GM21423 (cell line): ENCODE results near the gene STIMATE.

Experiments used
- ATAC-seq: cut with Tn5 transposase; IDR thresholded peaks from one replicate; pipeline ENCODE4 v1.9.1; 2021; ENCODE audit warnings: mild to moderate bottlenecking, moderate library complexity; ENCODE audit not compliant: unreplicated experiment

Gene STIMATE

DNA sequence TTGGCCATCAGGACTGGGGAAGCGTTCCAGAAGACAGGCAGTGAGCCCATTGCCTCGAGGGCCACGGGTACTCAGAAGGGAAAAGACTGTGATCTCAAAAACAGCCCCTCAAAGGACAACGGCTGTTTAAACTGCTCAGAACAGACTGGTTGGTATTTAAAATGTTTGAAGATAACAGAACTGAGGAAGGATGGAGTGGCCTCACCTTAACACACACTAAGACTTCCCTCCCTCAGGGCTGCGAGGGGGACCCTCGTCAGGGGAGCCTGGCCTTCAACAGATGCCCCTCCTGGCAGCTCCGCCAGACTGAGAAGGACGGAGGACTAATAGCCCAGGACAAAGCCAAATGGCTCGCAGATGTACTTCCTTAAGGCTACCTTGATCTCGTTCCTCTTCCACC is 2.6 kb downstream of the STIMATE start:
- no peak for ATAC-seq

DNA sequence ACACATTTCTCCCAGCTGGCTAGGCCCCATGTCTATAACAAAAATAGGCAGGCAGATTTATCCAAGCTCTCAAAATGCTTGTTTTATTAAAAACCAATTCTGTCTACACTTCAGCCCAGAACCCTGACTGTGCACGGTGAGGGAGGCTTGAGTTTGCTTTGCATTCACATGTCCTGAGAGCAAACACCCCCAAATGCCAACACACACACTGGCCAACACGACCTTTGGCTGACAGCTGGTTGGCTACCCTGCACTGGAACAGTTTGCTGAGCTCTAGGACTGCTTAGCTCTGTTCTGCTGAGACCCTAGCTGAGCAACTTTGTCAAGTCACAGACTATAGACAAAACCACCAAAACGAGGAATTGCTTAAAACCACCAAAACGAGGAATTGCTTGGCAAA is 3.6 kb downstream of the STIMATE start:
- no peak for ATAC-seq

DNA sequence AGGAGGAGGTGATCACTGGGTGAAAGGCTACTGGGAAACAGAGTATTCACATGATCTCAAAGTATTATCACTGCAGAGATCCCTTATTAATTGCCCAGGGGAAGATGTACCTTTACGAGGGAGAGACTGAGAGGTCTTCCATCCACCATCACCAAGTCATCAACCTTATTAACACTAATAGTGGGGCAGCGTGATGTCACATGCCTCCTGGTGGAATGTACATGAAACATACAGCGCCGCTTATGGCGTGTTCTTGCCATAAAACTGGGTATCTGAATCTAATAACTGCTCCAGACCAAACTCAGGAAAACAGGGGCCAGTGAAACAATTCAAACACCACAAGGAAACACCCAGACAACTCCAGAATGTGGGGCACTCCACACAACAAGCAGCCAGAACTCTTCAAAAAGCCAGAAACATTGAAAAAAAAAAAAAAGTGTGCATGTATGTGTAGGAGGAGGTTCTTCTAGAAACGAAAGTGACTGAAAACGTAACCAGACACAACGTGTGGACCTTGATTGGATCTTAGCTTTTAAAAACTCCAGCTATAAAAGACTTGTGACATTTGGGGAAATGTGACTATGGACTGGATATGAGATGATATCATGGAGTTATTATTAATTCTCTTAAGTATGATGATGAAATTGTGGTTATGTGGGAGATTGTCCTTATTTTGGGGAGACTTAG is 4.6 kb downstream of the STIMATE start:
- no peak for ATAC-seq

DNA sequence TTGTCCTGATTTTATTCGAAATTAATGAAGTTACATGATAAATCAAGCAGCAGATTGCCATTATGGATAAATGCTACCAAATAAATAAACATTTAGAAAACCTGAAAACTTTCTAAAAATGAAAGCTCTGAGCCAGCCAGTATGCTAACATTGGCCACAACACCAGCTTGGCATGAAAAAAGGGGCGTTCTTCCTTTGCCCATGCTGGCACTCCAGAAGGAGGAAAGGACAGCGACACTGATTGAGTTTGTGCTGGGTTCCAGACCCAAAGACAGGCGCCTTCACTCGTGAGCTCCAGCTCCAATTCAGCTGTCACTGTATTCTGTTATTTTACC is 5.1 kb downstream of the STIMATE start:
- ATAC-seq, result no peak

DNA sequence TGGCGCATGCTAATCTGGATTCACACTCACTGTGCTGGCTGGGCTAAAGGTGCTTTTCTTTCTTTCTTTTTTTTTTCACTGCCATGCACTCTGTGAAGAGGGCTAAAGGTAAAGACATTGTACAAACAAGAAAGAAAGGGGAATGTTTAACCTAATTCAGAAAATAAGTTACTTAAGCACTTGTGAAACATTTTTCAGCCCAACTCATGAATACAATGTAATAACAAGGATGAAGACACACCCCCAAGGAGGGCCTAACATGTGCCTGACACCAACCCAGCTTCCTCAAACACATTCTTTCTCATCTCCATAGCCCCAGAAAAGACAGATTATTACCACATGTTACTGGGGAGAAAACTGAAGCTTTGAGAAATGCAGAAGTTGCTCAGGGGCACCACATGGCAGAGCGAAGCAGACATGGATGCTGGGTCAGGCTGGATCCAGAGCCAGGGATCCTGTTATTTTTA is 5.7 kb downstream of the STIMATE start:
- ATAC-seq, result no peak

DNA sequence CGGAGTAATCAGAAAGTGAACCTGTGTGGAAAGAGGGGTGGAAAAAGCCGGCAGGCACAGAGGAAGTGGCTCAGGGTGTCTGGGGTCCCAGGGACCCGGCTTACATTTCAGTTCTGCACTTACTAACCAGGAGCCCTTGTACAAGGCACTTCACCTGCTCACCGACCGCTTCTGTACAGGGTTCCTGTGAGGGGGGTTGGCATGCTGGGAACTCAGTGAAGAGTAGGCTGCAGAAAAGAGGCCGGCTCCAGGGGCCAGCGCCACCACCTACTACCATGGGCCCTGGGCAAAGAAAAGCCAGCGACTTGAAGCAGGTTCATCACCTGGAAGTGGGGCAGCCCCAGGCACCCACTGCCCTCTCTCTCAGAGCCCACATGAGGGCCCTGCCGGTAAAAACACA is 6.2 kb downstream of the STIMATE start:
- ATAC-seq, result no peak

DNA sequence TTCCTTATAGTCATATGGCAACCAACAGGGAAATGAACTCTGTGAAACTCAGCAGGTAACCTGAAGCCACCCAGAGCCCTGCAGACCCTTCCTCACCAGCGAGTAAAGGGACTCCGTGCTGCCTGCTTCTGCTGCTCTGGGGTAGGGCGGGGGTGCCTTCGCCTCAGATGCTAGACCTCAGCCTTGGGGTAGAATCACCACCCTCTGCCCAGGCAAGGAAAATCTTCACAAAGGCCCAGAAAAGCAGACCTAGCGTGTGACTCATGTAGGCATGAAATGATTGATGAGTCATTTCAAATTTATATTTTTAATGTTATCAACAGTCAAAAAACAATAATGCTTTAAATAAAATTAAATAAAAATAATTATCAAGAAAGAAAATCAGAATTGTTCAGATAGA is 6.6 kb downstream of the STIMATE start:
- ATAC-seq, result no peak

DNA sequence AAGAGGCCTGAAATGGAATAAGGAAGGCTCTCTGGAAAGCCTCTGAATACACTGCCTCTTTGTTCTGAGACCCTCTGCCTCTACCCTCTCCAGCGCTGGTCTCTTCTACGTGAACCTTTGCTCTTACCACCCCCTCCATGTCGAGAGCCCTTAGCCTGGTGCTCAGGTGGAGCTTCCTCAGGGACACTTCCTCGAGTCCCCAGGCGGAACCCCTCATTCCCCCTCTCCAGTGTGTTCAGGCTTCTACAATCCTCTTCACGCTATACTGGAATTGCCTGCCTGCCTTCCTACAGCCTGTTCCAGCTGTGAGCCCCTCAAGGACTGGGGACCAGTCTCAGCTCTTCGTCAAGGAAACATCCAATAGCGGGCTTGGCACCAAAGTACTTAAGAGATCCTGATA is 7.4 kb downstream of the STIMATE start:
- ATAC-seq, result no peak

DNA sequence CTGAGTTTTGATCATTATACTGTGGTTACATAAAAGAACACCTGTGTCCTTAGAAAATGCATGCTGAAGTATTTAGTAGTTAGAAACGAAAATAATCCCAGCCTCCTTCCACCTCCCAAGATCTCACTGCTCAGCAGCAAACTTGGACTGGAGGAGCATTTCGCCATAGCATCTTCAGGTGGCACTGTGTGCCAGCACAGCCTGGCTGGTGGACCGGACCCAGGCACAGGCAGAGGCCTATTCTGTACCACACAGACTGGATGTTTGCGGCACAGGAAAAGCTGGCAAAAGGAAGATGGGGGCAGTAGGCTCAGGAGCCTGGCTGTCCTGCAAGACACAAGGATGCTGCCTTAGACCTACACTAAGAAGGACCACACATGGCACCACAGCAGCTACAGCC is 10.2 kb downstream of the STIMATE start:
- ATAC-seq, result no peak

DNA sequence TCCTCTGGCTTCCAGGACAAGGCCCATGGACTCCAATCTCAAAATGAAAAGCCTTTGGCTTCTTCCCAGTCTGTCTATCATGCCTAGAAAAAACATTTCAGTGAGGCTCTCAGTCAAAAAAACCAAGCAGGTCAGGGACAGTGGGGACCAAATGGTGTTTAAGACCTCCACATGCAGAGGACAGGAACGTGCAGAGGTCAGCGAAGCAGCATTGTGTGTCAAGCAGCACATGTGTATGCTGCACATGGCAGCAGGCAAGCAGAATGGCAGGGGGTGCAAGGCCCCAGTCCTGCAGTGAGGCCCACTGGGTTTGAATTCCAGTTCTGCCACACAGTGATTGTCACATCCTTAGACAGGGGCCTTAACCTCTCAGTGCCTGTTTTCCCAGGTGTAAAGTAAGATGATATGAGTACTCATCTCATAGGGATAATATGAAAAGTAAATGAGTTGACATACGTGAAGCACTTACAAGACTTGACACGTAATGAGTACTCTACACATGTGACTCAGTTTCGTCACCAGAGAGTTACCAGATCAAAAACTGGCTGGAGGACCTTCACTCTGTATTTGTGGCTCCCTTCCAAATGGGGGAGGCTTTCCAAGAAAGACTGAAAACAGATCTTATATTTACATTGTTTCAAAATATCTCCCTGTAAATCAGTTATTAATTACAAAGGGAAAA is 11.2 kb downstream of the STIMATE start:
- ATAC-seq, result no peak

DNA sequence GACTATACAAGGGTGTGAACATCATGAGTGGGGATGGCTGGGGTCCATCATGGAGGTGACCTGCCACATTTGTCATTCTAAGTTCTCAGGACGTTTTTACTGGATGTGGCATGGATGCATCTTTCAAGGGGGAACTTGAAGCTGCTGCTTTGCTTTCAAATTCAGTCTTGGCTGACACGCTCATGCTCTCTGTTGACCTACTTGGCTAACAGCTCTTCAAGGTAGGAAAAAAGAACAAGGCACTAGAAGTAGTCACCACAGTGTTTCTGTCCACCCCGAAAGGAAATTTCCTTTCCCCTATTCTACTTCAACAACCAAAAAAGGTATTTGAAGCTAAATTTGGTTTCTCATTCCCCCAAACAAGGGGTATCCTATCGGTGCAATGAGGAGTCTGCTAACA is 15.0 kb downstream of the STIMATE start:
- no peak for ATAC-seq

DNA sequence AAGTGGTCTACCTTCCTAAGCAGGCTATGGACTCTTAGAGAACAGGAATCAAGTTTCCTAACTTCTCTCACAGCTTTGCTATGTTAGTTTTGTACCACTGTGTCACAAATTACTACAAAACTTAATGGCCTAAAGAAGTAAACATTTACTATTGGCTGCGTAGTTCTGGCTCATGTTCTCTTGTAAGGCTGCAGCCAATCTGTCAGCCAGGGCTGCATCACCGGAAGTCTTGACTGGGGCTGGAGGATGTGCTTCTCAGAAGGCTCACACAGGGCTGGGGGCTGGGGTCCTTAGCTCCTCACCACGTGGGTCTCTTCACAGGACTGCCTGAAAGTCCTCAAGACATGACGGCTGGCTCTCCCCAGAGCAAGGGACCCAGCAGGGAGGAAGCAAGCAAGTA is 15.5 kb downstream of the STIMATE start:
- ATAC-seq, result no peak

DNA sequence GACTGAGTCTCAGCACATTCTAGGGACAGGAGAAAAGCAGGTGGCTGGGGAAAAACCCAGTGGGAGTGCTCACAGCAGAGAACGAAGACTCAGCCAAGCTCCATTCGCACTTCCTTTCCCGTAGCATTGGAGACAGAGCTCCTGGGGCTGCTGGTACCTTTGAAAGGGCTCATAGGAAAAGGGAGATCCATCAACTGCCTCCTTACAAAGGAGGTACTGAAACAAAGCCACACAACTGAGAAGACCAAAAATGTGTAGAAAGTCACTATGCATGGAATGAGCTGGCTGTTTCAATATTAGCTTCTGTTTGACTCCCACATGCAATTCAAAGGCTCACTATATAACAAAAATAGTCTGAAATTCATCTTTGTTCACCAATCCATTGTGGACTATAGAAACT is 16.9 kb downstream of the STIMATE start:
- ATAC-seq, result peak; percentile 52

DNA sequence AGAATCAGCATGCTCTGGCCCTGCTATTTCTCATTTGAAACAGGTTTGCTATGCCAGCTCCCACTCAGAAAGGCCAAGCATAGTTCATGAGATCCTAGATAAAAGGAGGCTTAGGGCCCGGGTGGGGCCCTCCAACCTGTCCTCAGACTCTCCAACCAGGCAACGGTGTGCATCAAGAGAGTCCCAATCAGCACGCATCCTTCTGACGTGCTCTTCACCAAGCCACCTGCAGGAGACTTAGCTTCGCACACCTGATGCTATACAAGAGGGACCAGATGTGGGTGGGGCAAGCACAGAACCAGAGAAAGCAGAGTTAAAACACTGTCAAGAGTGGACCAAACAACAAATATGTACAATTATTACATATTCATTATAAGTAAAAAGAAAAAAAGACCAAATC is 17.3 kb downstream of the STIMATE start:
- ATAC-seq, result peak; percentile 12

DNA sequence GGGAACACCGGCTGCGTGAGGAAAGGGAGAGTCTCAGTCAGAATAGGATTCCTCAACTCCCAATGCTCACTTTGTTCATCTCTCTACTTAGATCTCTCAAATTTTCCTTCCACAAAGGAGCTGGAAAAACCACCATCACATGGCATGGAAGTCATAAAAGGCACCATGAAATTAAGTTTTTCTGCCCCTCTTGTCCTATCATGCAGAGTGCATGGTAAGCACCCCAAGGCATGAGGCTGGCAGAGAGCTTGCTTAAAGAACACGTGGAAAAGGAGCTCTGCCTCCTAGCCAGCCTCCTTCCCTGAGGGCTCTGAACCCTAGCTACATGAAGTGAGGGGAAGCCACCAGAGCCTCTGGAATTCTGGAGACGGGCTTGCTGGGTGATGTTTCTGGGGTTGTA is 17.8 kb downstream of the STIMATE start:
- ATAC-seq, result no peak

DNA sequence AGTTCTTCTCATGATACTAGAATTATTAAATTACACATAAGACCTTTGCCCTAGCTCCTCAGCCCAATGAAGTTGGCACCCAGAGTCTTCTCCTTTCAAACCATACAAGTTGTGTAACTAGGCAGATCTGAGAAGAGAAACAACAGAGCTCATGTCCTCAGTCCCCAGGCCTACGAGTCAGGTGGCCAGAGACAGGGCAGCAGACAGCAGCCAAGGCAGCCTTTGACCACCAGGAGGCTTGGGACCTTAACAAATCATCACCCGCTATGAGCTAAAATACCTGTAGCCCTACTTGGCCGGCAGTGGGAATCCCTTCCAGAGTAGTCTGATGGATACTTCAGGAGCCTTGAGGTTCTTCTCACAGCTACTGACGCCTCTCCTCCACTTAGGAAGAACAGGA is 18.3 kb downstream of the STIMATE start:
- no peak for ATAC-seq

DNA sequence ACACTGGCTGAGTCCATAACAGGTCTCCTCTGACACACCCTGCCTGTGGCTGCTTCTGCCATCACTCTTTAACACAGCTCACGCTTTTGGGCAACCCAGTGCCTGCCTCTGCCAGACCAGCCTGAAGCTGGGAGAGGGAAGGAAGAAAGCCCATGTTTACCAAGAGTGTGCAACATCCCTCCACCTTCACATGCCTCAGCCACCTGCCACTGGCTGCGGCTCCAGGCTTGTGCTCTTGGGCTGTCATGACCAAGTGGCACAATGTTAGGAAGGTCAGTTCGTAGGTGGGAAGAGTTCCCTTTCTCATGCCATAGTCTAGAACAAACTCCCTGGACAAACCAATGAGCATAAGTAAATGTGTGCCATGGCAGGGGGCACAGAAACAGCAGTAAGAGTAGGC is 20.3 kb downstream of the STIMATE start:
- no peak for ATAC-seq

DNA sequence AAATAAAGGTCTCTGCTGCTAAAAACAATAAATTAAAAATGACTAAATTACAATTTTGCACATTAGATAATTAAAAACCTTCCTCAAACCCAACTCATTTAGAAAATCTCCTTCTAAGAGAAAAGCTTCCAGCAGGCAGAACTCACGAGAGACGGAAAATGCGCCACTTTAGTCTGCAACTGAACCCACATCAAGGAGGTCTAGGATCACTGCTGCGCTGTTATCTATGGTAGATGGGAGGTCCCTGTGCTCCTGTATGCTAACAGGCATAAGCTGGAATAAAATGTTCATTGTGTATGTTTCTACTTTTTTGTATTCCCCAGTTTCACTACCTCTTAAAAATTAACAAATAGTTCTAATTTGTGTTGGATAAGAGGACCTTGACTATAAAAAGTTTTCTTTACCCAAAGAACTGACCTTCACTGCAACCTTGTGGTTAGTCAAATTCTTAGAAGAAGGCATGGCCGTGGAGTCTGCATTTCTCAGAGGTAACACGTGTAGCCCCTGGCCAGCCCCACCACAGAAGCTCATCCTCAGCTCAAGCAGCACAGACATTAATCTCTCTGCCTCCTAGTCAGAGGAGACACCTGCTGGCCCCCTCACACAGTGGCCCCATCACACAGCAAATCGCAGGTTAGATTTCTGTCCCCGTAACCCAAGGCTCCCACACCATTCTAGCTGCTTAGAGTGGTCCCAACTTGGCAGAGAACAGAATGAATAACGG is 22.3 kb downstream of the STIMATE start:
- no peak for ATAC-seq

DNA sequence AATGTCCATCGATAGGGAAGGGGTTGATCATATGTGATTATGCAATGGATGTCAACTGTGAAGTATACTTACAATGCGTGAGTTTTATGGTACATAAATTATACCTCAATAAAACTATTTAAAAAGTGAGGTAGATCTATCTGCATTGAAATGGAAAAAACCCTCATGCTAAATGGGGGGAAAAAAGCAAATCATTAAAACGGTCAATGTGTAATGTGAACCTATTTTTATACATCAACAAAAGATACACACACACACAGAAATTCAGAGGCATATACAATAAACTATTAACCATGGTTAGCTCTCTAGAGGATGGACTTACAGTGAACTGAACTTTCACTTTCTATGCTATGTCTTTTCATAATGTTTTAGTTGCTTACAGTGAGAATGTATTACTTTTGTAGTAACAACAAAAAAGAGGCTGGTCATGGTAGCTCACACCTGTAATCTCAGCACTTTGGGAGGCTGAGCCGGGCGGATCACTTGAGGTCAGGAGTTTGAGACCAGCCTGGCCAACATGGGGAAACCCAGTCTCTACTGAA is 23.1 kb downstream of the STIMATE start:
- peak; percentile 41 for ATAC-seq

DNA sequence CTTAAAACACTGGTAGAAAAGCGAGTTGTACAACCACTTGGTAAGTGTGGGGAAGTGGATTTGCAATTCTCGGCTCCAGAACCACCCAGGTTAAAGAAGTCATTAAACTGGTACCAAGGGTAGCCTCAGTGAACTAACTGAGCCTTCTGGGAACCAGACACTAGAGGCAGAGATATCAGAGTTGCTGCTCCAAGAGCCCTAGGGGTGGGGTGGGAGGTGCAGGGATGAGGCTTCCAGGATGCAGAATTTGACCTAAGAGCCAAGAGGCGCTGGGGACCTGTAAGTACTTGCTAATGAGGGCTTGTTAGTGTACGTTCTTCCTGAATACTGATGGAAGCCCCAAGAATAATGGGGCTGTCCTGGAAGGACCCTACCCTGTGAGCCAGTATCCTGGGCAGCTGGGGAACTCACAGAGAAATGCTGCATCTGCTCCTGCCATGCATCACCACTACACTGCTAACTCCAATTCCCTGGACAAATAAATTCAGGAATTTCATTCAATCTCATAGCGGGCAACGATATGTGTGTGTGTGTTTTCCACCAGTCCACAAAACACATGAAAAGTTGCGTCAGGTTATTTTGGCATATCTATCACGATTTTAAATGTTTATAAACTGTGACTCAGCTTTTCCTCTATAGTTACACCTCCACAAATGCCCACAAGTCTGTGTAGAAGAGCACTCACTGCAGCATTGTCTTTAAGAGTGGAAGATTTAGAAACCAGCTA is 23.8 kb downstream of the STIMATE start:
- no peak for ATAC-seq

DNA sequence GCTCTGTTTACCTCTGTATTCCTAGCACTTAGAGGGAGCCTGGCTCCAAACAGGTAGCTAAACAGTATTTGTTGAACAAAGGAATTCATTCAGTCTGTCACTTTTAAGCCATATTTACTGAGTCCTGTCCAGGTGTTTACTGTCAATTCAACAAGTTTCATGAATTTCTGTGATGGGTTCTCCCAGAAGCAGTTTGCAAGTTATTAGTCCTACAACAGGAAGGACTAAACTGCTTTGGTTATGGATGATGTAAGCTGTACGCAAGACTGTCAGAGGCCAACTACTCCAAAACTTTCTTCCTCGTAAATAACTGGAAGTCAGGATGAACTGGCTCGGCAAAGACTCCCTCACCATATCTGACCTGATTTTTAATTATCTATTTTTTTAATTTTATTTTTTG is 25.1 kb downstream of the STIMATE start:
- no peak for ATAC-seq
